GM21515 (cell line): ENCODE data around the gene CUL1.

Experiments used
- ATAC-seq: cut with Tn5 transposase; IDR thresholded peaks from one replicate; pipeline ENCODE4 v1.9.1; 2021; ENCODE audit not compliant: unreplicated experiment

CUL1 gene

GRCh38 chr7:148802101-148802493, 103.4 kb downstream of the CUL1 start:
- ATAC-seq, result no peak

- ATAC-seq, result no peak
These were observed 104.4 kb downstream of the CUL1 start for GRCh38 chr7:148803094-148803493.

- no peak for ATAC-seq
These were observed 105.9 kb downstream of the CUL1 start for GRCh38 chr7:148804343-148805235.

GRCh38 chr7:148806187-148806586, 107.5 kb downstream of the CUL1 start:
- no peak for ATAC-seq

- ATAC-seq, result no peak
These were observed 108.7 kb downstream of the CUL1 start for GRCh38 chr7:148807436-148807835.

- ATAC-seq, result no peak
These were observed 111.2 kb downstream of the CUL1 start for GRCh38 chr7:148809856-148810255.

GRCh38 chr7:148811892-148812291, 113.2 kb downstream of the CUL1 start:
- ATAC-seq, result no peak

- no peak for ATAC-seq
These were observed 115.2 kb downstream of the CUL1 start for GRCh38 chr7:148813890-148814289.

GRCh38 chr7:148814922-148815559, 116.3 kb downstream of the CUL1 start:
- ATAC-seq, result no peak

GRCh38 chr7:148815612-148816011, 116.9 kb downstream of the CUL1 start:
- ATAC-seq, result no peak

- ATAC-seq, result no peak
These were observed 121.1 kb downstream of the CUL1 start for GRCh38 chr7:148819697-148820360.

GRCh38 chr7:148821422-148821821, 122.7 kb downstream of the CUL1 start:
- no peak for ATAC-seq

GRCh38 chr7:148824864-148825263, 126.2 kb downstream of the CUL1 start:
- no peak for ATAC-seq

GRCh38 chr7:148825338-148825737, 126.6 kb downstream of the CUL1 start:
- ATAC-seq, result no peak

- no peak for ATAC-seq
These were observed 130.3 kb downstream of the CUL1 start for GRCh38 chr7:148828965-148829364.

GRCh38 chr7:148830897-148831692, 132.4 kb downstream of the CUL1 start:
- ATAC-seq, result no peak

- ATAC-seq, result no peak
These were observed 133.1 kb downstream of the CUL1 start for GRCh38 chr7:148831782-148832181.

GRCh38 chr7:148834605-148835004, 135.9 kb downstream of the CUL1 start:
- no peak for ATAC-seq

- ATAC-seq, result no peak
These were observed 137.2 kb downstream of the CUL1 start for GRCh38 chr7:148835854-148836253.

- ATAC-seq, result no peak
These were observed 140.2 kb downstream of the CUL1 start for GRCh38 chr7:148838905-148839304.
